ENCODE results near the gene COL23A1. TPM values are rescaled to one million over a fixed set of nuclear protein-coding genes. Genes with fewer than 3 reads are reported as not detected.

The COL23A1 gene
- total and polyA plus RNA-seq, 2 of the 13 experiments (the other 11 are each of a cell fraction or from before 2014, with no cell fraction given), result not detected

- WGBS (ENCODE audit: low lambda C conversion rate), result 67% methylated on average over 8 of the region's 9 CpGs
- H3K4me2 ChIP-seq (ENCODE audit: low read depth, low read length), result no peak overlapping the region
- no peaks in the 10 kb centered on the region for H3K9me3 ChIP-seq (ENCODE audit: low read length)
- no peak overlapping the region for H2AFZ ChIP-seq (ENCODE audit: low read length)
- FAIRE-seq (no peak), DNase-seq (ENCODE audit: low spot score) (no peak), ATAC-seq (no peak)
- H3K27ac ChIP-seq (ENCODE audit: extremely low read length, insufficient read depth, low read length), result no peak overlapping the region
- peaks cover 5 to 35% of the 10 kb centered on the region in 2 experiments; a peak in 4 of 5 replicates for H3K27me3 ChIP-seq (ENCODE audit: control insufficient read depth in 1 of 2, insufficient read depth in 2 of 2, low read length in 2 of 2)
- H3K9ac ChIP-seq (ENCODE audit: insufficient read depth, low read depth, low read length), result no peak overlapping the region
- no peaks in the 10 kb centered on the region for H3K79me2 ChIP-seq (ENCODE audit: insufficient read depth, low read length)
- H4K20me1 ChIP-seq (ENCODE audit: insufficient read depth, low read length), result no peaks in the 10 kb centered on the region
- H3K36me3 ChIP-seq (replicated peaks in 1 of 2; ENCODE audit: control insufficient read depth in 1 of 2, insufficient read depth in 2 of 2, low read length in 2 of 2), result no peaks in the 10 kb centered on the region
- intact Hi-C loops (cut with micrococcal nuclease; ENCODE audit: unreplicated experiment) (no loop called here), in situ Hi-C loops (cut with HindIII; ENCODE audit: extremely low pct_ligation_motif_present, low pct_unique_long_range_greater_than_20kb) (no loop called here)
- no TSS peak for BruUV-seq (replicated peaks)
- ChIA-PET POLR2A (no interaction called here), CTCF (ENCODE audit: low intra/inter-chr PET ratio, low total read pairs) (no interaction called here)
- TF ChIP-seq IKZF4 (CRISPR knock-in tag; IDR thresholded peaks at IDR 0.05; ENCODE audit: borderline replicate concordance, low read depth, not compliant biosample characterization) (no peak), SMYD3 (CRISPR knock-in tag; IDR thresholded peaks at IDR 0.05) (no peak), ZNF724P (CRISPR knock-in tag; IDR thresholded peaks at IDR 0.05; ENCODE audit: borderline replicate concordance) (no peak), U2AF2 (IDR thresholded peaks at IDR 0.05; ENCODE audit: low read depth, low read length) (no peak), ZNF264 (CRISPR knock-in tag; IDR thresholded peaks at IDR 0.05) (no peak), KDM6A (CRISPR knock-in tag; IDR thresholded peaks at IDR 0.05; ENCODE audit: low read depth) (no peak), ZNF678 (CRISPR knock-in tag; IDR thresholded peaks at IDR 0.05) (no peak), IKZF5 (CRISPR knock-in tag; IDR thresholded peaks at IDR 0.05) (no peak), ZBTB10 (CRISPR knock-in tag; IDR thresholded peaks at IDR 0.05; ENCODE audit: borderline replicate concordance) (no peak), ZNF782 (CRISPR knock-in tag; IDR thresholded peaks at IDR 0.05; ENCODE audit: borderline replicate concordance) (no peak), ZFP36 (IDR thresholded peaks at IDR 0.05; ENCODE audit: borderline replicate concordance, low read depth, low read length, partially characterized antibody) (no peak), ARID2 (CRISPR knock-in tag; IDR thresholded peaks at IDR 0.05; ENCODE audit: borderline replicate concordance) (no peak), RFX1 (IDR thresholded peaks at IDR 0.05) (no peak), RBFOX2 (IDR thresholded peaks at IDR 0.05; ENCODE audit: low read depth, low read length) (no peak)
- peaks cover 6% of the 10 kb centered on the region; the same call in 1 of the 2 replicates for H3K4me1 ChIP-seq (ENCODE audit: insufficient read depth, low read length)
- no peak overlapping the region for H3K4me3 ChIP-seq (replicated peaks in 1 of 3; ENCODE audit: insufficient read depth in 1 of 3, low read depth in 2 of 3, low read length in 3 of 3)
These were observed 249.6 kb downstream of the COL23A1 start for GRCh38 chr5:178340637-178341036.
